HG02885 (cell line): ENCODE measurements around the gene KATNIP.
A peak's percentile ranks its signal among the peaks of the same experiment; 100 is the strongest.

Source experiments
- ATAC-seq: cut with Tn5 transposase; IDR thresholded peaks from one replicate; pipeline ENCODE4 v1.9.1; 2021; ENCODE audit warnings: mild to moderate bottlenecking; ENCODE audit not compliant: unreplicated experiment, poor library complexity

The KATNIP gene

DNA sequence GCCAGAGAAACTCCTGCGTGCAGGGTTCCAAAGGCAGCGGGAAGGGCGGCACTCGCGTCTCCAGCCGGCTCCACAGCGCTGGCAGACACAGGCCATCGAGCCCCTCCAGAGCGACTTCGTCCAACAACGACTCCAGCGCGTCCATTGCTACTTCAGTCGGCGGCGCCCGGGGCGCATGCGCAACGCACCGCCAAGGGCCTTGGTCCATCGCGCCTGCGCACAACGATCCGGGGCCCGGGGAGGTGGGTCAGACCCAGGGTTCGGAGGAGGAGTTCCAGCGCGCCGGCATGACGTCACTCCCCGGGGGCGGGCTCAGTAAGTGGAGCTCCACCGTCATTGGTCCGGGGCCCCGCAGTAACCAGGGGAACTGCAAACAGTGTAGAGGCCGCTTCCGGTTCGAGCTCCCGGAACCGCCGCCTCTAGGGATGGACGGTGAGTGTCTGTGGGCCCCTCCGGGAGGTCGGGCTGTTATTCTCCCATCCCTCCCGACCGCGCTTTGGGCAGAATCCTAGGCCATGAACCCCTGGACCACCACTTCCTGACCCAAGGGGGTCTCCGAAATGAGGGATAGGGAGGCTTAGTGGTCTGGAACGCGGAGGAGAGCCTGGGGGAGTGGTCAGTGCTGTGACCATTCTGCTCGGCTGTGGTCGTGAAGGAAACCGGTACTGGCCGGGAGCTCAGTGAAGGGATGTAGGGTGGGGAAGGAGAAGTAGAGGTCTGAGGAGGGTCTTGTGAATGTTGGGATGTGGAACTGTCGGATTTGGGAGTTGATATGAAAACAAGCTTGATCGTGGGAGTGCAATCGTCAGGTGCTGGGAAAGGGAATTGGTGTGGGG lies at the start of gene KATNIP, which contains the start of gene GTF3C1:
KATNIP (plus strand) TSS at position 399 of the 836 bp plus-strand sequence; CDS start at position 426, 27 bp downstream.
GTF3C1 (minus strand) TSS at position 168 of the 836 bp plus-strand sequence; CDS start at position 145, 23 bp downstream.
- peak; percentile 96 for ATAC-seq

- ATAC-seq: no peak
Observed at GRCh38 chr16:27500801-27501200, 49.1 kb upstream of the KATNIP start.

DNA sequence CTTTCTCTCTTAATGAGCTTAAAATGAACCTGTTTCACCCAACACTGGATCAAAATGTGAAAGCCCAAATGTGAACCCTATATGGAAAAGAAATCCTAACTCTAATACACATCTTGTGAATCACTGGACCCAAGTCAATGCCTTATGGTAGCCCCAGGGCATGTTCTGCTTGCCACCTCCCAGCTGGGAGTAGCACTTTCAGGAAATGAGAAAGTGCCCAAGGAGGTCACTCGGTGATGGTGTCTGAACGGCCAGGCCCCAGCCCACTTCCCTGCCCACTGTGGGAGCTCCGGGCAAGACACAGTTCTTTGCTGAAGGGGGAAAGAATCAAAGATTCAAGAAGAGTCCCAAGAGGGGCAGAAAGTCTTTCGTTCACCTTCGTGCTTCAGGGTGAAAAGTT lies 46.3 kb upstream of the KATNIP start:
- ATAC-seq: no peak

- no peak for ATAC-seq
Observed at GRCh38 chr16:27505297-27506236, 44.4 kb upstream of the KATNIP start.

DNA sequence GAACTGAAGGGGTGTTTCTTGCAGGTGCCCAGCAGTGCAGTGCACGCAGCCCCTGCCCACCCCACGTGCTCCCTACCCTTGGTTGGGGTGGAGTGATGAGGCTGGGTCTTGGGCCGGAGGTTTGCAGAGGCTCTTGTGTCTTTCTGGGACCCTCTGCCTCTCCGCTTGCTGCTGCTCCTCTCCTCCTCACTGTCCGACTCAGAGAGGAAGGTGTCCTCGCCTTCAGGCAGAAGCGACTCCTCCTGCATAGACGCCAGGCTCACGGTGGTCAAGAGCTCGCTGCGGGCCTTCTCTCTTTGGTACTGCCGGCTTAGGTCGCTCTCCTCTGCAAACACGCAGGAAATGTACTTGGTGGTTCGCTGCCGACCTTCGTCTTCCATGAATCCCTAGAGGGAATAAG lies 43.2 kb upstream of the KATNIP start:
- no peak for ATAC-seq

DNA sequence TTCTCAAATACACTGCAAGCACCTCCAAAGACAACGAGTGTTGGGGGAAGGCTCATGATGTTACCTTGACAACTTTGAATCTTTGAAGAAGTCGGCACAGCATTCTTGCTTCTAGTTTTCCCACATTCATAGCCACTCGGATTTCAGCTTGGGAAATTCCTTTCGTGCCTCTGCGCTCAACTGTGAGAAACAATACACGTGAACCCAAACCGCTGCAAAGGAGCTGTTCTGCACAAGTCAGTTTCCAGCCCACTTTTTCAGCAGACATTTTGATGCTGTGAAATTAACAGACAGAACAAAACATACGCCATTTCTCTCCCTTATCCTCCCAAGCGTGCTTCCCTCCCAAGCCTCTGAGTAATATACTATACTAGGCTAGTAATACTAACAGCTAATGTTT lies 41.5 kb upstream of the KATNIP start:
- ATAC-seq: no peak

- ATAC-seq: no peak
Observed at GRCh38 chr16:27511657-27512448, 38.1 kb upstream of the KATNIP start.

- no peak for ATAC-seq
Observed at GRCh38 chr16:27514806-27515205, 35.1 kb upstream of the KATNIP start.

GRCh38 chr16:27515874-27516353 lies 34.0 kb upstream of the KATNIP start:
- peak; percentile 50 for ATAC-seq

DNA sequence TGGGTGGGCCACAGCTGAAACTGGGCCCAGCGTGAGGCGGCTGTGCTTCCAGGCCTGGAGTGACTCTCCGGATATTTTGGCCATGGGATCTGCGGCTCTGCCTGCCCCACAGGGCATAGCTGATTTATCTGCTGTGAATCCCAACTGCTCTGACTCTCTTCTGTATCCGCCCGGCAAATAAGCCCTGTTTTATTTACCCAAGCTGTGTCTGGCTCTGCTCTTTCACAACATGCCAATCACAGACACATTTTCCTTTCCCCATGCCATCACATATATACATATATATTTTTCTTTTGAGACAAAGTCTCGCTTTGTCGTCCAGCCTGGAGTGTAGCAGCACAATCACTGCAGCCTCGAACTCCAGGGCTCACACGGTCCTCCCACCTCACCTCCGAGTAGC lies 33.6 kb upstream of the KATNIP start:
- no peak for ATAC-seq

GRCh38 chr16:27517664-27518063 lies 32.3 kb upstream of the KATNIP start:
- ATAC-seq: no peak

- no peak for ATAC-seq
Observed at GRCh38 chr16:27518226-27518625, 31.7 kb upstream of the KATNIP start.

- no peak for ATAC-seq
Observed at GRCh38 chr16:27520982-27521673, 28.8 kb upstream of the KATNIP start.

DNA sequence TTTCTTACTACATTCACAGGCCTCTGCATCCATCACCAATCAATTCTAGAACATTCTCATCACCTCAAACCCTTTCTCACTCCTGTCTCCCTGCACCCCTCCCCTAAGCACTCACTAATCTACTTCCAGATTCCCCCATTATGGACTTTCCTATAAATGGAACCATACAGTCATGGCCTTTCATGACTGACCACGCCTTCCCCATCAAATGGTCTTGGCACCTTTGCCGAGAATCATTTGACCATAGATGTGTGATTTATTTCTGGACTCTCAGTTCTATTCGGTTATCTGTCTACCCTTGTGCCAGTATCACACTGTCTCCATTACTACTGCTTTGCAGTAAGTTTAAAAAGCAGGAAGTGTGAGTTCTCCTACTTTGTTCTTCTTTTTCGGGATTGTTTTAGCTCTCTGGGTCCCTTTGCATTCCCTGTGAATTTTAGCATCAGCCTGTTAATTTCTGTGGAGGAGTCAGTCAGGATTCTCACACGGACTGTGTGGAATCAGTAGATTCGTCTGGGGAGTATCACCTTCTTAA lies 27.7 kb upstream of the KATNIP start:
- no peak for ATAC-seq

- ATAC-seq: no peak
Observed at GRCh38 chr16:27526180-27526579, 23.8 kb upstream of the KATNIP start.

- no peak for ATAC-seq
Observed at GRCh38 chr16:27528294-27528693, 21.6 kb upstream of the KATNIP start.

DNA sequence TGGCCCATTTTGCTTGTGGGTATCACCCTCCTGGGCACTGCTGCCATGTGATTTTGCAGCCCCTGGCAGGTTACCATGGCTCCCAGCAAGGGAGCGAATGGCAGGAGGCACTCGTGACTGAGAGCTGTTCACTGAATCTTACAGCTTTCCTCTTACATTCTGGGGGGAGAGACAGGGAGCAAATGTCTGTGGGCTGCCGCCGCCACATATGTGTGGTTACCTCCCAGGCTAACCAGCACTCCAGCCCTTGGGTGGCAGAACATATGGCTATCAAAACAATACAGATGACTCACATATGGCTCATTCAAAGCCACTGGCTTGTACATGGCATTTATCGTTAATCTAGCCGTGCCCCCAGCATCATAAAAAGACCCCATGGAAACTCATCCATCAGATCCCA lies 20.0 kb upstream of the KATNIP start:
- no peak for ATAC-seq

- no peak for ATAC-seq
Observed at GRCh38 chr16:27531186-27531585, 18.8 kb upstream of the KATNIP start.
